Fibroblast of peridontal ligament (primary cell): ENCODE measurements around the gene TNFRSF18.

ENCODE experiments used
- DNase-seq: peaks from one replicate; pipeline ENCODE4 v3.0.0-alpha.2; 2010; ENCODE audit errors: extremely low read depth

Gene TNFRSF18

GRCh38 chr1:1164701-1165451, 41.5 kb downstream of the TNFRSF18 start:
- DNase-seq: no peak

- DNase-seq: no peak
These were observed 42.1 kb downstream of the TNFRSF18 start for GRCh38 chr1:1164361-1164700.

- DNase-seq: no peak
These were observed 42.8 kb downstream of the TNFRSF18 start for GRCh38 chr1:1163538-1164070.

- DNase-seq: no peak
These were observed 43.5 kb downstream of the TNFRSF18 start for GRCh38 chr1:1162597-1163537.

GRCh38 chr1:1161683-1162079, 44.7 kb downstream of the TNFRSF18 start:
- DNase-seq: no peak

GRCh38 chr1:1161078-1161682, 45.2 kb downstream of the TNFRSF18 start:
- no peak for DNase-seq

- no peak for DNase-seq
These were observed 46.0 kb downstream of the TNFRSF18 start for GRCh38 chr1:1160281-1160930.

- DNase-seq: peak; percentile 2
These were observed 48.3 kb downstream of the TNFRSF18 start for GRCh38 chr1:1157914-1158710.

GRCh38 chr1:1157426-1157913, 48.9 kb downstream of the TNFRSF18 start:
- DNase-seq: peak; percentile 74

GRCh38 chr1:1157033-1157365, 49.4 kb downstream of the TNFRSF18 start:
- DNase-seq: no peak

- DNase-seq: no peak
These were observed 50.0 kb downstream of the TNFRSF18 start for GRCh38 chr1:1156140-1157032.

GRCh38 chr1:1155258-1155657, 51.1 kb downstream of the TNFRSF18 start:
- no peak for DNase-seq

- DNase-seq: peak; percentile 25
These were observed 52.5 kb downstream of the TNFRSF18 start for GRCh38 chr1:1153874-1154273.
